Mesendoderm (in vitro differentiated cells): ENCODE results near the gene COG3. TPM values are rescaled to one million over a fixed set of nuclear protein-coding genes. Genes with fewer than 3 reads are reported as not detected.
"Not testable (repeated sequence)": the region's sequence is repeated elsewhere in the genome, so short reads cannot be mapped to it uniquely, and the experiment has no call there.

Experiments
- DNase-seq: peaks from one replicate; pipeline ENCODE4 v3.0.0; 2013
- H2AK5ac ChIP-seq: 2 replicates; pipeline ENCODE4 v1.6.1; 2013; ENCODE audit warnings: low read length, inconsistent platforms
- H2BK120ac ChIP-seq: 2 replicates; pipeline ENCODE4 v1.6.1; 2013; ENCODE audit warnings: low read depth, mild to moderate bottlenecking, low read length, moderate library complexity, mixed read lengths
- H2BK15ac ChIP-seq: replicated peaks from 2 replicates; pipeline ENCODE4 v1.6.1; 2013; ENCODE audit warnings: low read depth, mild to moderate bottlenecking, moderate library complexity
- H2BK5ac ChIP-seq: 2 replicates; pipeline ENCODE4 v1.6.1; 2013; ENCODE audit warnings: low read length, inconsistent platforms
- H3K18ac ChIP-seq: 2 replicates; pipeline ENCODE4 v1.6.1; 2013; ENCODE audit warnings: mild to moderate bottlenecking, low read length, mixed read lengths
- H3K23ac ChIP-seq: one replicate; pipeline ENCODE4 v1.6.1; 2013; ENCODE audit warnings: low read length
- H3K27ac ChIP-seq: 2 replicates; pipeline ENCODE4 v1.5.1; 2013; ENCODE audit warnings: low read depth, mild to moderate bottlenecking, inconsistent platforms, low read length, moderate library complexity
- H3K27me3 ChIP-seq: 2 replicates; pipeline ENCODE4 v1.6.1; 2013; ENCODE audit warnings: low read length, control low read depth, mild to moderate bottlenecking, inconsistent platforms; ENCODE audit not compliant: insufficient read depth, poor library complexity
- H3K36me3 ChIP-seq: 2 replicates; pipeline ENCODE4 v1.6.1; 2013; ENCODE audit warnings: low read length, inconsistent platforms; ENCODE audit not compliant: control insufficient read depth, insufficient read depth
- H3K4ac ChIP-seq: one replicate; pipeline ENCODE4 v1.6.1; 2013; ENCODE audit warnings: low read depth, mild to moderate bottlenecking, low read length, moderate library complexity
- H3K4me1 ChIP-seq: 2 replicates; pipeline ENCODE4 v1.6.1; 2013; ENCODE audit warnings: low read depth, low read length, inconsistent platforms; ENCODE audit not compliant: control insufficient read depth
- H3K4me2 ChIP-seq: 2 replicates; pipeline ENCODE4 v1.6.1; 2013; ENCODE audit warnings: low read length
- H3K4me3 ChIP-seq: 2 replicates; pipeline ENCODE4 v1.5.1; 2013; ENCODE audit warnings: mild to moderate bottlenecking, low read length
- H3K56ac ChIP-seq: one replicate; pipeline ENCODE4 v1.6.1; 2013; ENCODE audit warnings: low read length
- H3K79me1 ChIP-seq: 2 replicates; pipeline ENCODE4 v1.6.1; 2013; ENCODE audit warnings: low read length, inconsistent platforms
- H3K79me2 ChIP-seq: 2 replicates; pipeline ENCODE4 v1.6.1; 2013; ENCODE audit warnings: mild to moderate bottlenecking, low read length; ENCODE audit not compliant: control insufficient read depth, insufficient read depth
- H3K9ac ChIP-seq: 2 replicates; pipeline ENCODE4 v1.6.1; 2013; ENCODE audit warnings: low read length, inconsistent platforms
- H4K5ac ChIP-seq: one replicate; pipeline ENCODE4 v1.6.1; 2013; ENCODE audit warnings: low read length
- H4K8ac ChIP-seq: one replicate; pipeline ENCODE4 v1.6.1; 2013; ENCODE audit warnings: low read depth, mild to moderate bottlenecking, control low read depth, low read length, moderate library complexity
- WGBS: extraction: QIAGEN DNeasy Blood & Tissue Kit; methylation state at CpG from one replicate; pipeline ENCODE4 v1.1.7; 2013; ENCODE audit warnings: low lambda C conversion rate, missing lambda C conversion rate; ENCODE audit not compliant: insufficient coverage; ENCODE audit errors: extremely low coverage; 5-methylcytosine and 5-hydroxymethylcytosine counted together
- polyA plus RNA-seq, 2 experiments: library from polyadenylated mRNA; stranded (reverse); fragments of 200-250 nt; gene quantifications; one replicate each; pipeline ENCODE4 v1.2.3, GENCODE V29; 2013

Gene COG3
- polyA plus RNA-seq (2013, experiment 1 of 2) = 16.4 TPM
- 17.5 TPM for polyA plus RNA-seq (2013, experiment 2 of 2)

- DNase-seq = peak; percentile 98
- H3K27ac ChIP-seq = peak within 1 kb of the TSS; percentile 73
- H3K9ac ChIP-seq = peak within 1 kb of the TSS; percentile 98
- H3K4me2 ChIP-seq = peak within 1 kb of the TSS; percentile 91
- no peaks in the 10 kb centered on the region for H3K27me3 ChIP-seq
- peak within 1 kb of the TSS; percentile 99 for H3K56ac ChIP-seq
- H2BK15ac ChIP-seq = no peak within 1 kb of the TSS
- peak within 1 kb of the TSS; percentile 33 for H3K18ac ChIP-seq
- H3K36me3 ChIP-seq = no peaks in the 10 kb centered on the region
- peaks cover 26% of the 10 kb centered on the region for H3K79me2 ChIP-seq
- H3K4me3 ChIP-seq = peak within 1 kb of the TSS; percentile 94
- WGBS = no CpG with 5 or more reads among the region's 63 CpGs
- H3K79me1 ChIP-seq = peaks cover 7% of the 10 kb centered on the region
- H3K4me1 ChIP-seq = no peaks in the 10 kb centered on the region
- peak within 1 kb of the TSS; percentile 67 for H2BK5ac ChIP-seq
- peak within 1 kb of the TSS; percentile 90 for H3K23ac ChIP-seq
- no peak within 1 kb of the TSS for H2BK120ac ChIP-seq
- H3K4ac ChIP-seq = peak within 1 kb of the TSS; percentile 89
- peak within 1 kb of the TSS; percentile 43 for H4K8ac ChIP-seq
- H4K5ac ChIP-seq = peak within 1 kb of the TSS; percentile 78
- no peak within 1 kb of the TSS for H2AK5ac ChIP-seq
These were observed at the start of gene COG3 for GRCh38 chr13:45464687-45465453. TSS of gene COG3 (plus strand) at chr13:45464939. CDS start at chr13:45465037, 98 bp downstream.

- H2BK5ac ChIP-seq = no peak overlapping the region
- no peak overlapping the region for H3K4me2 ChIP-seq
- H2BK15ac ChIP-seq = no peak overlapping the region
- no peak overlapping the region for H3K4me3 ChIP-seq
- no peak overlapping the region for H3K56ac ChIP-seq
- H3K4ac ChIP-seq = no peak overlapping the region
- WGBS = no CpG with 5 or more reads among the region's 1 CpG
- H3K79me1 ChIP-seq = no peaks in the 10 kb centered on the region
- no peak overlapping the region for H3K23ac ChIP-seq
- no peak overlapping the region for H4K5ac ChIP-seq
- H3K79me2 ChIP-seq = no peaks in the 10 kb centered on the region
- no peak for DNase-seq
- H3K4me1 ChIP-seq = no peaks in the 10 kb centered on the region
- no peak overlapping the region for H3K27ac ChIP-seq
- H4K8ac ChIP-seq = no peak overlapping the region
- no peaks in the 10 kb centered on the region for H3K36me3 ChIP-seq
- H3K18ac ChIP-seq = no peak overlapping the region
- H2BK120ac ChIP-seq = no peak overlapping the region
- no peak overlapping the region for H3K9ac ChIP-seq
- H2AK5ac ChIP-seq = no peak overlapping the region
- no peaks in the 10 kb centered on the region for H3K27me3 ChIP-seq
These were observed 49.6 kb upstream of the COG3 start for GRCh38 chr13:45415112-45415511.

GRCh38 chr13:45416516-45417128 lies 48.1 kb upstream of the COG3 start:
- no peaks in the 10 kb centered on the region for H3K36me3 ChIP-seq
- no peak overlapping the region for H4K5ac ChIP-seq
- no peak overlapping the region for H3K18ac ChIP-seq
- H3K23ac ChIP-seq = no peak overlapping the region
- H3K4me2 ChIP-seq = no peak overlapping the region
- H3K4me1 ChIP-seq = no peaks in the 10 kb centered on the region
- no peak overlapping the region for H3K9ac ChIP-seq
- no peak overlapping the region for H3K4me3 ChIP-seq
- no peak overlapping the region for H3K4ac ChIP-seq
- H2BK120ac ChIP-seq = no peak overlapping the region
- H3K27ac ChIP-seq = no peak overlapping the region
- no peak overlapping the region for H4K8ac ChIP-seq
- H2BK15ac ChIP-seq = no peak overlapping the region
- DNase-seq = no peak
- H2AK5ac ChIP-seq = no peak overlapping the region
- no peaks in the 10 kb centered on the region for H3K79me1 ChIP-seq
- peak overlapping the region; percentile 34 for H3K56ac ChIP-seq
- H2BK5ac ChIP-seq = no peak overlapping the region
- no peaks in the 10 kb centered on the region for H3K27me3 ChIP-seq
- no CpG with 5 or more reads among the region's 10 CpGs for WGBS
- H3K79me2 ChIP-seq = no peaks in the 10 kb centered on the region

- Histone ChIP-seq H3K23ac (no peak within 1 kb of the TSS), H3K27me3 (no peaks in the 10 kb centered on the region), H2BK120ac (no peak within 1 kb of the TSS), H3K4me2 (peak within 1 kb of the TSS; percentile 88), H3K4ac (no peak within 1 kb of the TSS), H4K5ac (no peak within 1 kb of the TSS), H2BK15ac (no peak within 1 kb of the TSS), H3K79me1 (no peaks in the 10 kb centered on the region), H4K8ac (no peak within 1 kb of the TSS), H2BK5ac (no peak within 1 kb of the TSS), H3K18ac (peak within 1 kb of the TSS; percentile 31), H3K9ac (peak within 1 kb of the TSS; percentile 76), H3K4me3 (peak within 1 kb of the TSS; percentile 48), H3K36me3 (no peaks in the 10 kb centered on the region), H3K4me1 (no peaks in the 10 kb centered on the region), H3K56ac (peak within 1 kb of the TSS; percentile 85), H3K79me2 (no peaks in the 10 kb centered on the region), H2AK5ac (no peak within 1 kb of the TSS), H3K27ac (peak within 1 kb of the TSS; percentile 21)
- peak; percentile 96 for DNase-seq
- WGBS = no CpG with 5 or more reads among the region's 64 CpGs
These were observed 46.8 kb upstream of the COG3 start, which contains the start of gene SLC25A30 for GRCh38 chr13:45417790-45418534. TSS of gene SLC25A30 (minus strand) at chr13:45418373. CDS start at chr13:45411425, 6,948 bp downstream.

GRCh38 chr13:45419389-45419788 lies 45.4 kb upstream of the COG3 start:
- not testable (repeated sequence) for H2BK120ac ChIP-seq, H3K23ac ChIP-seq, H3K27ac ChIP-seq, H3K4ac ChIP-seq, H2BK5ac ChIP-seq, H3K79me1 ChIP-seq, H3K9ac ChIP-seq, DNase-seq, H2AK5ac ChIP-seq, H4K8ac ChIP-seq, H3K56ac ChIP-seq, H3K4me1 ChIP-seq, H3K27me3 ChIP-seq, H3K4me3 ChIP-seq, H3K18ac ChIP-seq, H3K79me2 ChIP-seq, H3K36me3 ChIP-seq, H2BK15ac ChIP-seq, H3K4me2 ChIP-seq, H4K5ac ChIP-seq
- WGBS = no CpG with 5 or more reads among the region's 16 CpGs
